Astrocyte (in vitro differentiated cells and primary cell): ENCODE data around the gene MARK4. TPM values are rescaled to one million over a fixed set of nuclear protein-coding genes. Genes with fewer than 3 reads are reported as not detected.

Experiments used
- DNase-seq: peaks from one replicate; pipeline ENCODE4 v3.0.0-alpha.2; 2010; ENCODE audit warnings: low read depth
- FAIRE-seq: peaks from 2 replicates; lab custom pipeline; 2011; peaks lifted over from hg19 to GRCh38; lab: Jason Lieb, UNC
- H2AFZ ChIP-seq: 2 replicates; pipeline ENCODE4 v1.6.0; 2012; ENCODE audit warnings: low read depth, low read length, inconsistent platforms
- H3K27ac ChIP-seq: 2 replicates; pipeline ENCODE4 v1.5.1; 2011; ENCODE audit warnings: low read depth, low read length, inconsistent platforms
- H3K27me3 ChIP-seq: 2 replicates; pipeline ENCODE4 v1.6.0; 2011; ENCODE audit warnings: low read length, inconsistent platforms; ENCODE audit not compliant: insufficient read depth
- H3K36me3 ChIP-seq: 2 replicates; pipeline ENCODE4 v1.5.1; 2011; ENCODE audit warnings: low read length, inconsistent platforms; ENCODE audit not compliant: insufficient read depth
- H3K4me1 ChIP-seq: 2 replicates; pipeline ENCODE4 v1.5.1; 2011; ENCODE audit warnings: low read length, inconsistent platforms; ENCODE audit not compliant: insufficient read depth
- H3K4me2 ChIP-seq: 2 replicates; pipeline ENCODE4 v1.6.0; 2012; ENCODE audit warnings: low read length, inconsistent platforms
- H3K4me3 ChIP-seq: 2 replicates; pipeline ENCODE4 v1.5.1; 2011; ENCODE audit warnings: low read depth, mild to moderate bottlenecking, low read length, inconsistent platforms; ENCODE audit not compliant: insufficient read depth
- H3K79me2 ChIP-seq: 2 replicates; pipeline ENCODE4 v1.6.0; 2012; ENCODE audit warnings: mild to moderate bottlenecking, low read length, inconsistent platforms; ENCODE audit not compliant: insufficient read depth
- H3K9ac ChIP-seq: 2 replicates; pipeline ENCODE4 v1.6.0; 2012; ENCODE audit warnings: mild to moderate bottlenecking, low read length, inconsistent platforms
- H3K9me3 ChIP-seq: 2 replicates; pipeline ENCODE4 v1.5.1; 2012; ENCODE audit warnings: low read depth, mild to moderate bottlenecking, low read length, inconsistent platforms; ENCODE audit not compliant: insufficient read depth
- H4K20me1 ChIP-seq: 2 replicates; pipeline ENCODE4 v1.6.0; 2012; ENCODE audit warnings: low read length, inconsistent platforms; ENCODE audit not compliant: insufficient read depth
- H3K27ac Mint-ChIP-seq: one replicate; pipeline ENCODE4 v1.8.0; 2021; ENCODE audit warnings: mild to moderate bottlenecking, mixed read lengths; ENCODE audit not compliant: unreplicated experiment
- H3K27me3 Mint-ChIP-seq: one replicate; pipeline ENCODE4 v1.8.0; 2021; ENCODE audit warnings: low read depth, mixed read lengths; ENCODE audit not compliant: unreplicated experiment
- H3K36me3 Mint-ChIP-seq: one replicate; pipeline ENCODE4 v1.8.0; 2021; ENCODE audit warnings: low read depth, mixed read lengths; ENCODE audit not compliant: unreplicated experiment
- H3K4me1 Mint-ChIP-seq: one replicate; pipeline ENCODE4 v1.8.0; 2021; ENCODE audit warnings: low read depth, mixed read lengths; ENCODE audit not compliant: unreplicated experiment
- H3K4me3 Mint-ChIP-seq: one replicate; pipeline ENCODE4 v1.8.0; 2021; ENCODE audit warnings: mild to moderate bottlenecking, moderate library complexity, mixed read lengths; ENCODE audit not compliant: unreplicated experiment
- H3K9me3 Mint-ChIP-seq: one replicate; pipeline ENCODE4 v1.8.0; 2021; ENCODE audit warnings: mild to moderate bottlenecking, mixed read lengths; ENCODE audit not compliant: unreplicated experiment
- EZH2 ChIP-seq: IDR thresholded peaks from 2 replicates; pipeline ENCODE4 v1.6.1; 2012; ENCODE audit warnings: mild to moderate bottlenecking, low read length, inconsistent platforms; ENCODE audit not compliant: insufficient read depth
- total RNA-seq: library from RNA; stranded (reverse); gene quantifications from 2 replicates; pipeline ENCODE4 v1.2.1, GENCODE V29; 2021
- TF ChIP-seq, protein P1 (sequence below): IDR thresholded peaks from 2 replicates; pipeline ENCODE4 v1.5.1; 2011; ENCODE audit warnings: low read depth, mild to moderate bottlenecking, inconsistent platforms, low read length, moderate library complexity; ENCODE audit not compliant: insufficient read depth

The MARK4 gene
- total RNA-seq, 1 donor from 2014 or later = 61.0 TPM

DNA sequence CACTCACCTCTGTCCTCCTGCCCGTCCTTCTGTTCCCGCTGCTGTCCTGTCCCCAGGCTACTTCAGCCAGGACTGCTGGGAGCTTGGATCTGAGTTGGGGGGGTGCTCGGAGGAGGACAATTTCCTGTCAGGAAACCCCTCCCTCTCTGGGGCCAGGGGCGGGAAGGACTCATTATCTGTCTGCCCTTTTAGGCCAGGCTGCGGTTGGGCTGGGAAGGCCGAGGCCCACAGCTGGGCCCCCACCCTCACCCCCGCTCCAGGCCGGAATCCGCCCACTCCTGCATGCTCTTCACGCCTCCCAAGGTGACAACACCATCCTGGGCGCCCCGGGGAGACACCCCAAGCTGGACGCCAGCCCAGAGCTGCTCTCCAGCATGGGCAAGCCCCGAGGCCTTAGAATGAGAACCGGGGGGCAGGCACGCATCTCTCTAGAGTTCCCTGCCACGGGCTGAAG lies 5.7 kb upstream of the MARK4 start, which contains the start of gene EXOC3L2:
TSS of gene EXOC3L2 (minus strand) at position 74 of the 454 bp plus-strand sequence. CDS start 6,362 bp downstream, outside the sequence.
- Histone ChIP-seq H2AFZ (no peak within 1 kb of the TSS), H3K4me3 (no peak within 1 kb of the TSS), H3K9ac (no peak within 1 kb of the TSS), H4K20me1 (no peaks in the 10 kb centered on the region), H3K4me1 (no peaks in the 10 kb centered on the region), H3K27me3 (peaks cover 3% of the 10 kb centered on the region), H3K36me3 (no peaks in the 10 kb centered on the region), H3K79me2 (no peaks in the 10 kb centered on the region), H3K27ac (no peak within 1 kb of the TSS), H3K4me2 (no peak within 1 kb of the TSS), H3K9me3 (no peaks in the 10 kb centered on the region)
- Mint-ChIP-seq H3K4me3 (peak within 1 kb of the TSS; percentile 75), H3K4me1 (peaks cover 18% of the 10 kb centered on the region), H3K27me3 (no peaks in the 10 kb centered on the region), H3K27ac (no peak within 1 kb of the TSS), H3K36me3 (no peaks in the 10 kb centered on the region), H3K9me3 (no peaks in the 10 kb centered on the region)
- FAIRE-seq = no peak
- TF ChIP-seq, protein P1, sequence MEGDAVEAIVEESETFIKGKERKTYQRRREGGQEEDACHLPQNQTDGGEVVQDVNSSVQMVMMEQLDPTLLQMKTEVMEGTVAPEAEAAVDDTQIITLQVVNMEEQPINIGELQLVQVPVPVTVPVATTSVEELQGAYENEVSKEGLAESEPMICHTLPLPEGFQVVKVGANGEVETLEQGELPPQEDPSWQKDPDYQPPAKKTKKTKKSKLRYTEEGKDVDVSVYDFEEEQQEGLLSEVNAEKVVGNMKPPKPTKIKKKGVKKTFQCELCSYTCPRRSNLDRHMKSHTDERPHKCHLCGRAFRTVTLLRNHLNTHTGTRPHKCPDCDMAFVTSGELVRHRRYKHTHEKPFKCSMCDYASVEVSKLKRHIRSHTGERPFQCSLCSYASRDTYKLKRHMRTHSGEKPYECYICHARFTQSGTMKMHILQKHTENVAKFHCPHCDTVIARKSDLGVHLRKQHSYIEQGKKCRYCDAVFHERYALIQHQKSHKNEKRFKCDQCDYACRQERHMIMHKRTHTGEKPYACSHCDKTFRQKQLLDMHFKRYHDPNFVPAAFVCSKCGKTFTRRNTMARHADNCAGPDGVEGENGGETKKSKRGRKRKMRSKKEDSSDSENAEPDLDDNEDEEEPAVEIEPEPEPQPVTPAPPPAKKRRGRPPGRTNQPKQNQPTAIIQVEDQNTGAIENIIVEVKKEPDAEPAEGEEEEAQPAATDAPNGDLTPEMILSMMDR = no peak
- TF ChIP-seq EZH2 = no peak
- DNase-seq = no peak

DNA sequence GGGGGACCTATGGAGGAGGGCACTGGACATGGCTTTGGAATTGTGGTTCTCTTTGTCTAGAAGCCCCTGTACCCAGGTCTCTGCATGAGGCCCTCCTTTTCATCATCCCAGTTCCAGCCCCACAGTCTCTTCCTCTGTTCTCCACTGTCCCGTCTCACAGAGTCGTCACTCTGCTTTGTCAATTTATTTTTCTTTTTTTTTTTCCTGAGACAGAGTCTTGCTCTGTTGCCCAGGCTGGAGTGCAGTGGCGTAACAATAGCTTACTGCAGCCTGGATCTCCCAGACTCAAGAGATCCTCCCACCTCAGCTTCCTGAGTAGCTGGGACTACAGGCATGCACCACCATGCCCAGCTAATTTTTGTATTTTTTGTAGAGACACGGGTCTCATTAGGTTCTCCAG lies 5.2 kb upstream of the MARK4 start:
- no peaks in the 10 kb centered on the region for H3K9me3 ChIP-seq
- no peaks in the 10 kb centered on the region for H3K27me3 Mint-ChIP-seq
- H3K27ac Mint-ChIP-seq = no peak overlapping the region
- no peak overlapping the region for H3K4me2 ChIP-seq
- peaks cover 4% of the 10 kb centered on the region for H3K4me1 ChIP-seq
- H3K79me2 ChIP-seq = no peaks in the 10 kb centered on the region
- H3K4me1 Mint-ChIP-seq = peaks cover 19% of the 10 kb centered on the region
- no peak overlapping the region for H3K9ac ChIP-seq
- H3K4me3 ChIP-seq = no peak overlapping the region
- no peak overlapping the region for H2AFZ ChIP-seq
- H3K27me3 ChIP-seq = peaks cover 3% of the 10 kb centered on the region
- no peak for DNase-seq
- H3K36me3 ChIP-seq = no peaks in the 10 kb centered on the region
- no peak overlapping the region for H3K4me3 Mint-ChIP-seq
- no peaks in the 10 kb centered on the region for H4K20me1 ChIP-seq
- FAIRE-seq = no peak
- no peaks in the 10 kb centered on the region for H3K9me3 Mint-ChIP-seq
- H3K36me3 Mint-ChIP-seq = no peaks in the 10 kb centered on the region
- H3K27ac ChIP-seq = no peak overlapping the region
- TF ChIP-seq, protein P1 = no peak
- no peak for TF ChIP-seq EZH2

DNA sequence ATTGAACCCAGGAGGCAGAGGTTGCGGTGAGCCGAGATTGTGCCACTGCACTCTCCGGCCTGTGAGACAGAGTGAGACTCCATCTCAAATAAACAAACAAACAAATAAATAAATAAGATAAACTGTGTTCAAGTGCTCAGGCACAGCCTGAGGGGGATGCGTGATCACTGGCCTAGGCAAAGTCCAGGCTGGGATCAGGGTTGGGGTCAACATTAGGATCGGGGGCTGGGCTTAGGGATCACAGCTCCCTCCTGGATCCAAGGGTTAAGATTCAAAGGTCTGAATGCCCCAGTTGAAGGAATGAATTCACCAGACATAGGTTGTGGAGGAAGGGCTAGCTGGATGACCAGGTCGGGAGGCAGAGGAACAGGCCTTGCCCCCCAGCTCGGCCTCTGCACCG lies 3.9 kb upstream of the MARK4 start:
- no peaks in the 10 kb centered on the region for H3K27me3 Mint-ChIP-seq
- peaks cover 3% of the 10 kb centered on the region for H3K27me3 ChIP-seq
- H3K4me3 ChIP-seq = no peak overlapping the region
- H3K9me3 Mint-ChIP-seq = no peaks in the 10 kb centered on the region
- no peak overlapping the region for H3K9ac ChIP-seq
- no peak overlapping the region for H3K27ac ChIP-seq
- H3K36me3 ChIP-seq = no peaks in the 10 kb centered on the region
- DNase-seq (no peak), FAIRE-seq (no peak)
- TF ChIP-seq EZH2 = no peak
- TF ChIP-seq, protein P1 = no peak
- H3K4me1 Mint-ChIP-seq = peaks cover 13% of the 10 kb centered on the region
- H3K27ac Mint-ChIP-seq = no peak overlapping the region
- no peak overlapping the region for H3K4me2 ChIP-seq
- no peak overlapping the region for H2AFZ ChIP-seq
- H3K9me3 ChIP-seq = no peaks in the 10 kb centered on the region
- H4K20me1 ChIP-seq = peaks cover 3% of the 10 kb centered on the region
- H3K4me1 ChIP-seq = peaks cover 8% of the 10 kb centered on the region
- peaks cover 6% of the 10 kb centered on the region for H3K79me2 ChIP-seq
- H3K36me3 Mint-ChIP-seq = no peaks in the 10 kb centered on the region
- no peak overlapping the region for H3K4me3 Mint-ChIP-seq
